ENCODE results near the gene ROR1.

GRCh38 chr1:63867429-63868176, 93.8 kb downstream of the ROR1 start:
- TF ChIP-seq POLR2A (IDR thresholded peaks at IDR 0.05) (no peak), CTCF (IDR thresholded peaks at IDR 0.05) (no peak)
